Measurements from ENCODE around the gene CYBA. TPM values are rescaled to one million over a fixed set of nuclear protein-coding genes. Genes with fewer than 3 reads are reported as not detected.

CYBA gene
- total and polyA plus RNA-seq, 10 of the 15 experiments (the other 5 are each of a cell fraction or from before 2014, with no cell fraction given) = 0.55 to 598 (median 258) TPM

DNA sequence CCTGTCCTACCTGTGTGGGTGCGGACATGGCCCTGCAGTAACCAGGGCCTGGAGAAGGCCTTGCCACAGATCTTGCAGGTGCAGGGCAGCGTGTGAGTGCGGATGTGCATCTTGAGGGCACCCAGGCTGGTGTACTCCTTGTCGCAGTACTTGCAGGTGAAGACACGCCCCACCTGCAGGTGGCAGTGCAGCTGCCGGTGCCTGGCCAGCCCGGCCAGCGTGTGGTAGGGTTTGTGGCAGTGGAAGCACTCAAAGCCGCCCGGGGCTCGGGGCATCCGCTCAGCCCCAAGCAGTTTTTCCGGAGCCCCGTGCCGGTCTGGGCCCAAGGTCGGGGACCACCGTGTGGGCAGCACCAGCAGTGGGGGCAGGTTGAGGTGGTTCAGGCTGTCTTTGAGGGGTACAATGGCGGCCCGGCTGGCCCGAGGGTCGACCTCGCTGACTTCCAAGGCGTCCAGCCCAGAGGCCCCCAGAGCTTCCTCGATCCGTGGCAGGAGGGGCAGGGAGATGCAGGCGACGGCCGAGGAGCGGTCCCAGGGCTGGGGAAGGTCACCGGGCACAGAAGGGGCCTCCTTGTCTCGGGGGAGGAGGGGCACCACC is 30.3 kb upstream of the CYBA start (continued):
- TF ChIP-seq, protein P1, sequence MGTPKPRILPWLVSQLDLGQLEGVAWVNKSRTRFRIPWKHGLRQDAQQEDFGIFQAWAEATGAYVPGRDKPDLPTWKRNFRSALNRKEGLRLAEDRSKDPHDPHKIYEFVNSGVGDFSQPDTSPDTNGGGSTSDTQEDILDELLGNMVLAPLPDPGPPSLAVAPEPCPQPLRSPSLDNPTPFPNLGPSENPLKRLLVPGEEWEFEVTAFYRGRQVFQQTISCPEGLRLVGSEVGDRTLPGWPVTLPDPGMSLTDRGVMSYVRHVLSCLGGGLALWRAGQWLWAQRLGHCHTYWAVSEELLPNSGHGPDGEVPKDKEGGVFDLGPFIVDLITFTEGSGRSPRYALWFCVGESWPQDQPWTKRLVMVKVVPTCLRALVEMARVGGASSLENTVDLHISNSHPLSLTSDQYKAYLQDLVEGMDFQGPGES (IDR thresholded peaks at IDR 0.05) = 0 out of 2 replicates have a peak, but pooled peaks have one; percentile 23

DNA sequence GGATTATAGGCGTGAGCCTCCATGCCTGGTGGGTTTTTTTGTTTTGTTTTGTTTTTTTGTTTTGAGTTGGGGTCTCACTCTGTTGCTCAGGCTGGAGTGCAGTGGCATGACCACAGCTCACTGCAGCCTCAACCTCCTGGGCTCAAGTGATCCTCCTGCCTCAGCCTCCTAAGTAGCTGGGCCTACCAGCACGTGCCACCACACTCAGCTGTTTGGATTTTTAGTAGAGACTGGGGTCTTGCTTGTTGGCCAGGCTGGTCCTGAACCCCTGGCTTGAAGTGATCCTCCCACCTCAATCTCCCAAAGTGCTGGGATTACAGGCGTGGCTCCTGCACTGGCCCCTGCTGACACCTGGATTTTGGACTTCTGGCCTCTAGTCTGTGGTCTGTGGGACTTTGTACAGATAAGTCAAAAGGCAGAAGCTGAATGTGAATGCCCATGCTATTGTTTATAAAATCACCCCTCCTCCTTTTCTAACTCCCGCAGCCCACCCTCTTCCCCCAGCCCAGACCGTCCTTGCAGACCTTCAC is 29.8 kb upstream of the CYBA start:
- CTCF ChIA-PET = interaction anchor here (1.0 to 3.4 kb wide), 10 partner anchors 10 to 120 kb away, joined by 3 to 26 read pairs (median 6); no protein-coding TSS in a partner anchor
- Histone ChIP-seq H2AFZ (ENCODE audit: control insufficient read depth, low read depth, low read length) (peak overlapping the region; percentile 44; the same call in 1 of the 2 replicates), H3K4me1 (ENCODE audit: control insufficient read depth, insufficient read depth, low read length) (peaks cover 37% of the 10 kb centered on the region), H3K9ac (ENCODE audit: control insufficient read depth, insufficient read depth, low read length) (peak overlapping the region; percentile 77; the same call in 1 of the 2 replicates), H3K4me3 (peak overlapping the region; percentile 65), H3K36me3 (ENCODE audit: control insufficient read depth in 2 of 2, insufficient read depth in 2 of 2, low read length in 1 of 2) (no peaks in the 10 kb centered on the region), H4K20me1 (ENCODE audit: control insufficient read depth, insufficient read depth) (no peaks in the 10 kb centered on the region), H3K4me2 (ENCODE audit: control insufficient read depth, insufficient read depth) (peak overlapping the region; percentile 88), H3K9me3 (replicated peaks; ENCODE audit: control insufficient read depth, insufficient read depth, low read length) (no peaks in the 10 kb centered on the region), H3K27ac (ENCODE audit: control insufficient read depth, insufficient read depth) (peak overlapping the region; percentile 92), H3K79me2 (ENCODE audit: control insufficient read depth, insufficient read depth, low read length) (no peaks in the 10 kb centered on the region; the same call in 1 of the 2 replicates), H3K27me3 (replicated peaks in 1 of 2; ENCODE audit: control insufficient read depth in 2 of 2, insufficient read depth in 2 of 2, low read length in 1 of 2) (no peaks in the 10 kb centered on the region)
- 76% methylated on average over 5 of the region's 5 CpGs for WGBS (ENCODE audit: insufficient coverage, insufficient replicate concordance, low lambda C conversion rate, missing lambda C conversion rate)
- intact Hi-C loops (cut with micrococcal nuclease; ENCODE audit: unreplicated experiment) (loop anchor here (1.0 to 2.0 kb wide), 3 partner anchors 17 to 30 kb away; partner anchors contain the start of genes CYBA and MVD), in situ Hi-C loops (cut with MboI) (no loop called here)
- FAIRE-seq = no peak
- no peak for ATAC-seq
- no TSS peak for BruUV-seq (replicated peaks)
- RAD21 ChIA-PET (ENCODE audit: unreplicated experiment) = interaction anchor here (1.0 to 2.5 kb wide), 6 partner anchors 16 to 45 kb away, joined by 4 to 10 read pairs (median 7); no protein-coding TSS in a partner anchor
- SMC1A ChIA-PET (ENCODE audit: uncharacterized antibody, unreplicated experiment) = interaction anchor here (0.8 to 3.1 kb wide), 7 partner anchors 9 to 53 kb away, joined by 3 to 13 read pairs (median 4); partner anchors contain the start of gene MVD
- TF ChIP-seq NRF1 (conservative IDR thresholded peaks at IDR 0.05; ENCODE audit: low read depth, low read length) = no peak
- no peak for TF ChIP-seq POLR2AphosphoS2 (IDR thresholded peaks at IDR 0.05; ENCODE audit: low read depth, low read length)
- TF ChIP-seq, protein P1 (IDR thresholded peaks at IDR 0.05) = no peak
- TF ChIP-seq, protein P2, sequence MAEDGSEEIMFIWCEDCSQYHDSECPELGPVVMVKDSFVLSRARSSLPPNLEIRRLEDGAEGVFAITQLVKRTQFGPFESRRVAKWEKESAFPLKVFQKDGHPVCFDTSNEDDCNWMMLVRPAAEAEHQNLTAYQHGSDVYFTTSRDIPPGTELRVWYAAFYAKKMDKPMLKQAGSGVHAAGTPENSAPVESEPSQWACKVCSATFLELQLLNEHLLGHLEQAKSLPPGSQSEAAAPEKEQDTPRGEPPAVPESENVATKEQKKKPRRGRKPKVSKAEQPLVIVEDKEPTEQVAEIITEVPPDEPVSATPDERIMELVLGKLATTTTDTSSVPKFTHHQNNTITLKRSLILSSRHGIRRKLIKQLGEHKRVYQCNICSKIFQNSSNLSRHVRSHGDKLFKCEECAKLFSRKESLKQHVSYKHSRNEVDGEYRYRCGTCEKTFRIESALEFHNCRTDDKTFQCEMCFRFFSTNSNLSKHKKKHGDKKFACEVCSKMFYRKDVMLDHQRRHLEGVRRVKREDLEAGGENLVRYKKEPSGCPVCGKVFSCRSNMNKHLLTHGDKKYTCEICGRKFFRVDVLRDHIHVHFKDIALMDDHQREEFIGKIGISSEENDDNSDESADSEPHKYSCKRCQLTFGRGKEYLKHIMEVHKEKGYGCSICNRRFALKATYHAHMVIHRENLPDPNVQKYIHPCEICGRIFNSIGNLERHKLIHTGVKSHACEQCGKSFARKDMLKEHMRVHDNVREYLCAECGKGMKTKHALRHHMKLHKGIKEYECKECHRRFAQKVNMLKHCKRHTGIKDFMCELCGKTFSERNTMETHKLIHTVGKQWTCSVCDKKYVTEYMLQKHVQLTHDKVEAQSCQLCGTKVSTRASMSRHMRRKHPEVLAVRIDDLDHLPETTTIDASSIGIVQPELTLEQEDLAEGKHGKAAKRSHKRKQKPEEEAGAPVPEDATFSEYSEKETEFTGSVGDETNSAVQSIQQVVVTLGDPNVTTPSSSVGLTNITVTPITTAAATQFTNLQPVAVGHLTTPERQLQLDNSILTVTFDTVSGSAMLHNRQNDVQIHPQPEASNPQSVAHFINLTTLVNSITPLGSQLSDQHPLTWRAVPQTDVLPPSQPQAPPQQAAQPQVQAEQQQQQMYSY (CRISPR knock-in tag; IDR thresholded peaks at IDR 0.05) = no peak
- no peak; the same call in 1 of the 2 replicates for TF ChIP-seq YY1 (IDR thresholded peaks at IDR 0.05; ENCODE audit: low read depth, low read length)
- no peak for TF ChIP-seq CHD4 (IDR thresholded peaks at IDR 0.05)
- TF ChIP-seq CREM (IDR thresholded peaks at IDR 0.05; ENCODE audit: low read depth) = no peak
- POLR2A ChIA-PET = interaction anchor here (0.7 to 2.5 kb wide), 7 partner anchors 9 to 110 kb away, joined by 3 to 12 read pairs (median 6); partner anchors contain the start of genes CYBA, MVD and ZC3H18
- no peak for DNase-seq (ENCODE audit: low read depth, low spot score)

Data from GM12878 (cell line).